HG03064 (cell line): ENCODE data around the gene RNU7-1.
"Not testable (repeated sequence)": the region's sequence is repeated elsewhere in the genome, so short reads cannot be mapped to it uniquely, and the experiment has no call there.

ENCODE experiments used
- ATAC-seq: cut with Tn5 transposase; IDR thresholded peaks from one replicate; pipeline ENCODE4 v1.9.1; 2021; ENCODE audit warnings: low read depth; ENCODE audit not compliant: unreplicated experiment

The RNU7-1 gene

DNA sequence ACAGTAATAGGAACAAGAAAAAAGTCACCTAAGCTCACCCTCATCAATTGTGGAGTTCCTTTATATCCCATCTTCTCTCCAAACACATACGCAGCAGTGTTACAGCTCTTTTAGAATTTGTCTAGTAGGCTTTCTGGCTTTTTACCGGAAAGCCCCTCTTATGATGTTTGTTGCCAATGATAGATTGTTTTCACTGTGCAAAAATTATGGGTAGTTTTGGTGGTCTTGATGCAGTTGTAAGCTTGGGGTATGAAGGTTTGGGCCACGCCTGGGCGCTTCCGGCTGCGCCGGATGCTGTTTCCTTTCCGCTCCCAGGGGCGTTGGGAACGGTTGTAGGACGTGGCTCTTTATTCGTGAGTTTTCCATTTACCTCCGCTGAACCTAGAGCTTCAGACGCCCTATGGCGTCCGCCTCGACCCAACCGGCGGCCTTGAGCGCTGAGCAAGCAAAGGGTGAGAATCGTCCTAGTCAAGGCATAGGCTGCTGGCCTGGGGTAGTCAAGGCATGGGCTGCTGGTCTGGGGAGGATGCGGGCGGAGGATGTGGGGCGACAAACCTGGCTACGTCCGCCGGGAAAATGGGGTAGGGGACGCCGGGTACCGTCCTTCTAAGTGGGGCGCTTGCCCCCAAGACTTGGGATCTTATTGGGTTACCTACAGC lies at the start of gene RNU7-1, which contains the start of gene C12orf57:
Gene RNU7-1 (plus strand): TSS at position 95 of the 659 bp plus-strand sequence.
Gene C12orf57 (plus strand): TSS at position 301 of the 659 bp plus-strand sequence. CDS start 100 bp downstream, at position 401.
- peak; percentile 24 for ATAC-seq

DNA sequence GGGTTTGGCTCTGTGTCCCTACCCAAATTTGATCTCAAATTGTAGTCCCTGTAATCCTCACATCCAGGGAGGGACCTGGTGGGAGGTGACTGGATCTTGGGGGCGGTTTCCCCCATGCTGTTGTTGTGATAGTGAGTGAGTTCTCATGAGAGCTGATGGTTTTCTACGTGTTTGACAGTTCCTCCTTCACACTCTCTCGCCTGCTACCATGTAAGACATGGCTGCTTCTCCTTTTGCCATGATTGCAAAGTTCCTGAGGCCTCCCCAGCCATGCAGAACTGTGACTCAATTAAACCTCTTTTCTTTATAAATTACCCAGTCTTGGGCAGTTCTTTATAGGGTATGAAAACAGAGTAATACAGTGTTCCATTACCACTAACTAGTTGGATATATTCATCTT lies 49.3 kb upstream of the RNU7-1 start:
- ATAC-seq, result no peak

DNA sequence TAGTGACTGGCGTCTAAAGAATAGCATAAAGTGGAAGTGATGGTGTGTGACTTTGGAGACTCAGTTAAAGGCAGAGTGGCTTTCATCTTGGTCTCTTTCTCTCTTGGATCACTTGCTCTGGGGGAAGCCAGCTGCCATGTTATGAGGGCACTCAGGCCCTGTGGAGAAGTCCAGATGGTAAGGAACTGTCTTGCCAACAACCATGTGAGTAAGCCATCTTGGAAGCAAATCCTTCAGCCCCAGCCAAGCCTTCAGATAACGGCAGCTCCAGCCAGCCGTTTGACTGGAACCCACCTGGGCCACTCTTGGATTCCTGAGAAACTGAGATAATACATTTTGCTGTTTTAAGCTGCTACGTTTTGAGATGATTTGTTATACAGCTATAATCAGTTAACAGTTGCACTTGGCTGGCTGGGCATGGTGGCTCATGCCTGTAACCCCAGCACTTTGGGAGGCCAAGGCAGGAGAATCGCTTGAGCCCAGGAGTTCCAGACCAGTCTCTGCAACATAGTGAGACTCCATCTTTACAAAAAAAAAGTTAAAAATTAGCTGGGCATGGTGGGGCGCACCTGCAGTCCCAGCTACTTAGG lies 46.7 kb upstream of the RNU7-1 start:
- ATAC-seq, result no peak

DNA sequence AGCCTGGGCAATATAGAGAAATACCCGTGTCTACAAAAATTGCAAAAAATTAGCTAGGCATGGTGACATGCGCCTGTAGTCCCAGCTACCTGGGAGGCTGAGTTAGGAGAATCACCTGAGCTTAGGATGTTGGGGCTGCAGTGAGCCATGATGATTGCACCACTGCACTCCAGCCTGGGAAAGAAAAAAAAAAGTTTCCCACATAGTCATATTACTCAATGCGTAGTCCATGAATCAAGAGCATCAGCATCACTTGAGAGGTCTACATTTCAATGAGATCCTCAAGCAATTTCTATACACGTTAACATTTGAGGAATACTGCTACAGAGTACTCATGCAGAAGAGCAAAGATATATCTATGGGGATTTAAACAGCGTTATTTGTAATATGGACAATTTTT lies 44.2 kb upstream of the RNU7-1 start:
- no peak for ATAC-seq

DNA sequence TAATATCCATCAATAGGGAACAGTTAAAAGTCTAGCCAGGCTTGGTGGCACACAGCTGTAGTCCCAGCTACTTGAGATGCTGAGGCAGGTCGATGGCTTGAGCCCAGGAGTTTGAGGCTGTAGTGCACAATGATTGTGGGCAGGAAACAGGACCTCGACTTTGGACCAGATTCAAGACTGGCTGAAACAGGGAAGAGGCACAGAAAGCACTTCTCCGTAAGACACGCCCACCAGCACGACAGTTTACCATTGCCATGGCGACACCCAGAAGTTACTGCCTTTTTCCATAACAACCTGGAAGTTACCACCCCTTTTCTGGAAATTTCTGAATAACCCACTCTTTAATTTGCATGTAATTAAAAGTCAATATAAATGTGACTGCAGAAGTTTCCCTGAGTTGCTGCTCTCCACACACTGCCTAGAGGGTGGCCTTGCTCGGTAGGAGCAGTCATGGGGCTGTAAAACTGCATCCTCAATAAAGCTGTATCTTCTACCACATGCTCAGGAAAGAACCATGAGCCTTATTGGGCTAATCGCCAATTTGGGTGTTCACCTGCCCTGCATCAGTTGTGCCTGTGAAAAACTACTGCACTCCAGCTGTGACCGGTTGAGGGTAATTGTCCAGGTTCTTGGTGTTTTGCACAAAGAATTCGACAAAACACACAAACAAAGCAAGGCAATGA lies 43.6 kb upstream of the RNU7-1 start:
- ATAC-seq, result no peak

DNA sequence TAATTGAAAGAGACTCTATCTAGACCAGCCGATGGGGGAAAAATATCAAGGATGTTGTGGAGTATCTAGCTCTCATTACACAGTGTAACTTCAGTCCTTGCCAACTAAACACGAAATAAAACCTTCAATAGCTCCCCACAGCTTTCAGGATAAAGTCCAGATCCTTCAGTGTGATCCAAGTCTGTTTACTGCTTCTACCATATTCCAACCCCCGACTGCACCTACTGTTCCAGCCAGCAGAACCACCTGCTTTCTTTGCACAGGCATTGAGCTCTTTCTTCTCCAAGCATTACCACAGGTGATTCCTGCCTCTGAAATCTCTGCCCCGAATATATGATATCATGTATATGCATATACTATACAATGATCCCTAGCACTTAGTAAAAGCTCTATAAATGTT lies 41.2 kb upstream of the RNU7-1 start:
- ATAC-seq, result no peak

DNA sequence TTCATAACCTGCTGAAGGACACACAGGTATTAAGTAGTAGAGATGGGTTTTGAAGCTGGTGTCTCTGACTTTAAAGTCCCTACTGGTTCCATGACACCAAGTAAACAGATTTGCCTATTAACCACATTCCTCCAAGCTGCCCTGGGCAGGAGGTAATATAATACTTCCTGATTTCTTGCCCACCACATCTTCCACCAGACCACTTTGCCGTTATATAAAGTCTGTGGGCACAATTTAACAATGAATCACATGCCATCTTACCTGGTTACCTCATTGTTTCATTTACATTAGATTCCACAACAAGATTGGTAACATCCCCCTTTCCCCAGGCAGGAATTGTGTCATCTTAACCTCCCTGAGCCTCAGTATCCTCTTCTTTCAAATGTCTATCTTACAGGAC lies 39.9 kb upstream of the RNU7-1 start:
- ATAC-seq, result no peak

DNA sequence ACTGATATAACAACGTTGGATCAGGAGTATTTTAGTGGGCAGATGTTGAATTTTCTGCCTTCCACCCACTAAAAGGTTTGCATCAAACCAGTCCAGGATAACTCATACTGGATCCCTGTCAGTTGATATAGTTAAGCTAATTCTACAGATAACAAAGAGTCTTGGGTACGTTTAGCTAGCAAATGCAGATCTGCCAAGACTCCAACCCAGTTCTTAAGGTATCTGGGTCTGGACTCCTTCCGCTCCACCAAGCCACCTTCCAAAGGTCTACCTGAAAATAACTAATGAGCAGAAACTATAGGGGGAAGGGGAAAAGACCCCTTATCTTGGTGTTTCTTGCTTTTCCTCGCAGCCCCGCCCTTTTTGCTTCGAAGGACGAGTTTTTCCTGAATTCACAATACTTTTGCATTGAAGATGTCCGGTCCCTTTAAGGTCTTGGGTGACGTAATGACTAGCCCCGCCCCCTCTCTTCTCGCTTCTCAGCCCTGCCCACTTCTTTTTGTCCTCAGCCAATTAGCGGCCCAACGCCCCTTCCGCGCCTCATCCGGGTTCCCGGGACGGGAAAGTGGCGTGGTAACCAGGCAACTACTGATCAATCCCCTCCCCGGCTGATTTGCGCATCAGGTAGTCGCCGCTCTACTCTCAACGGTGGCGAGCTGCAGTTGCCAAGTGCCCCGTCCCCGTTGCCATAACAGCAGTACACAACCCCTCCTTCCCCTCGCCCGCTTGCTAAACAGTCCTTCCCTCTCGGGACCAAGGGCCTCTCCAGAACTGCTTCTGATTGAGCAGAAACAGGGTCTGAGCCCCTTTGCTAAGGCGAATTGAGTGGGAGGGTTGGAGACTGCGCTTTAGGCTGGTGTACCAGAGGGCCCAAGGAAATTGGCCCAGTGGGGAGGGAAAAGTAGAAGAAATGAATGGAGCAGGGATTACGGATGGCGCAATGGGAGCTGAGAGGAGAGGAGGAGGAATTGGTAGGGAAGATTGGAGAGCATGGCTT lies 39.0 kb upstream of the RNU7-1 start, which contains the start of gene LRRC23:
Gene LRRC23 (plus strand): TSS at position 543 of the 997 bp plus-strand sequence. CDS start 812 bp downstream, outside the sequence.
- ATAC-seq, result peak; percentile 80

DNA sequence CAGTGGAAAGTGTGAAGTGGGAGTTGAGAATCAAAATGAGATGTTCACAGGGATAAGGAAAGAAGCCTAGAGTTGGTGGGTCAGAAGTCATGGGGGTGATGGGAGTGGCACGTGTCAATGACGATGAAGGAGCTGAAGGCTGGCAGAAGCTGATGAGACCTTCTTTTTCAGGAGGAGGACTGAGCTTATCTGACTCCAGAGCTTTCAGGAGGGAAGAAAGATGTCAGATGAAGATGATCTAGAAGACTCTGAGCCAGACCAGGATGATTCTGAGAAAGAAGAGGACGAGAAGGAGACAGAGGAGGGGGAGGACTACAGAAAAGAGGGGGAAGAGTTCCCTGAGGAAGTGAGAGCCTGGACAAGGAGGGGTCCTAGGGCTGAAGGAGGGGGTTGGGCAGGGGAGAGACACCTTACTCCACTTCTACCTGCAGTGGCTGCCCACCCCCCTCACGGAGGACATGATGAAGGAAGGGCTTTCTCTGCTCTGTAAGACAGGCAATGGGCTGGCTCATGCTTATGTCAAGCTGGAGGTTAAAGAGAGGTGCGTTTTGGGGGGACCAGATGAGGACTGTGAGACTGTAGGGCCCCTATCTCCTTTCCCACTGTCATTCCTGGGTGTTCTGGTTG lies 38.1 kb upstream of the RNU7-1 start:
- no peak for ATAC-seq

DNA sequence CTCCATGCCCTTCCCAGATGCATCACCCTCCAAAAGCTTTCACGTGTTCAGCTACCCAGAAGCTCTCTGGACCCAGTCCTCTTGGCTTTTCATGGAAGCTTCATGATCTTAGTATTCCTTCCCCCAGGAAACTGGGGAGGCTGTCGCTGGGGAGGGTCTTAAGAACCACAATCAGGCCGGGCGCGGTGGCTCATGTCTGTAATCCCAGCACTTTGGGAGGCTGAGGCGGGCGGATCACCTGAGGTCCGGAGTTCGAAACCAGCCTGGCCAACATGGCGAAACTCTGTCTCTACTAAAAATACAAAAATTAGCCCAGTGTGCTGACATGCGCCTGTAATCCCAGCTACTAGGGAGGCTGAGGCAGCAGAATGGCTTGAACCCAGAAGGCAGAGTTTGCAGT lies 35.5 kb upstream of the RNU7-1 start:
- not testable (repeated sequence) for ATAC-seq

DNA sequence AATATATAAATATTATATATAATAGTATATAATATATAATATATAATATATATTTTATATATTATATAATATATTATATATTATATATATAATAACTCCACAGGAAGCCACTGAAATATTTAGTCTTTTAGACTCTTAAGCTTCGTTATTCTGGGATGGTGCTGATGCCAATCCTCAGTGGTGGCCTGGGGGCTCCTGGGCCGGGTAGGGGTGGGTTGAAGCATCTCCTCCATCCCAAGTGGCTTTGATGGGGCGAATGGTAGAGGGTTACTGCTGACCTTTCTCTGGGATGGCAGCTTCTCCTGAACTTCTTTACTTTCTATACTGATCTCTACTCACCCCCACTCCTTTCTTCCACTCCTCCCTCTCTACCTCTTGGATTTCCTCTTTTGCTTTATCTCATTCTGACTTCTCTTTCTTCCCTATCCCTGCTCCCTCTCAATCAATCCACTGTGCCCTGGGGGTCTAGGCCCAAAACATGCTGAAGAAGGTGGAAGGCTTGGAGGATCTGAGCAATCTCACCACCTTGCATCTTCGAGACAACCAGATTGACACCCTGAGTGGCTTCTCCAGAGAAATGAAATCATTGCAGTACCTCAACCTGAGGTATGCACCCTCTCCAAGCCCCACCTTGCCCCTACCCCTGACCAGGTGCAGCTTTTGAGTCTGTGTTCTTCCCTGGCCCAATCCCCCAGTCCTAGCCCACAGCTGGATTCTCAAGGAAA lies 34.0 kb upstream of the RNU7-1 start:
- no peak for ATAC-seq

DNA sequence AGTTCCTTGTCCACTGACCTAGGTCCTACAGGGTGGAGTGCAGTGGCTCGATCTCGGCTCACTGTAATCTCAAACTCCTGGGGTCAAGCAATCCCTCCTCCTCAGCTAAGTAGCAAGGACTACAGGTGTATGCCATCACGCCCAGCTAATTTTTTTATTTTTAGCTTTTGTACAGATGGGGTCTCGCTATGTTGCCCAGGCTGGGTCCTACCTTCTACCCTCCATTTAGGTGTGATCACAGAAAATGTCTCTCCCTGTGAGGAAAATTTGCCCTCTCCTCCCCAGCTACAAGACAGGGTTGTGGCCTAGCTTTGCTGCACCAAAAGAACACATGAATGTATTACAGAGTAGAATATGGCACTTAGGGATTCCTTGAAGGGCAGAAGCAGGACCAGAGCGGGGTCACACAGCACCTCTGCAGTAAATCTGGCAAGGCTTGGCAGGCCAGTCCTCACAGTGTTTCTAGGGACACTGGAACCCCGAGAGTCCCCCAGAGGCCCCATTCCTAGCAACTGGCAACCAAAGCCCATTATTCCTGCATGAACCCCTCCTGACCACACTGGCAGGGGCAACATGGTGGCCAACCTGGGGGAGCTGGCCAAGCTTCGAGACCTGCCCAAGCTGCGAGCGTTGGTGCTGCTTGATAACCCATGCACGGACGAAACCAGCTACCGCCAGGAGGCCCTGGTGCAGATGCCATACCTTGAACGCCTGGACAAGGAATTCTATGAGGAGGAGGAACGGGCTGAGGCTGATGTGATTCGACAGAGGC lies 31.3 kb upstream of the RNU7-1 start:
- no peak for ATAC-seq

DNA sequence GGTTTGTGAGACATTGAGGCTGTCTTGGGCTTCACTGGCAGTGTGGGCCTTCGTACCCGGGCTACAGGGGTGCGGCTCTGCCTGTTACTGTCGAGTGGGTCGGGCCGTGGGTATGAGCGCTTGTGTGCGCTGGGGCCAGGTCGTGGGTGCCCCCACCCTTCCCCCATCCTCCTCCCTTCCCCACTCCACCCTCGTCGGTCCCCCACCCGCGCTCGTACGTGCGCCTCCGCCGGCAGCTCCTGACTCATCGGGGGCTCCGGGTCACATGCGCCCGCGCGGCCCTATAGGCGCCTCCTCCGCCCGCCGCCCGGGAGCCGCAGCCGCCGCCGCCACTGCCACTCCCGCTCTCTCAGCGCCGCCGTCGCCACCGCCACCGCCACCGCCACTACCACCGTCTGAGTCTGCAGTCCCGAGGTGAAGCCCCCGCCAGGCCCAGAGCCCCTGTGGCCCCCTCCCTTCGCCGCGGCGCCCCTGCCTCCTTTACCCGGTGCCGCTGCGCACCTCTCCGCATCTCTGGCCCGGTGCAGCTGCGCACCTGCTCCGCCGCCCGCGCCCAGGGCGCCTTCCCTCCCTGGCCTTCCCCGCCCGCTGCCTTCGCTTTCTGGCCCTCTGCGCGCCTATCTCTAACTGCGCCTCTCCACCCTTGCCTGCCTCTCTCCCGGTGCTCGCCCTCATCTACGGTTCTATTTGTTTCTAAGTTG lies 29.2 kb upstream of the RNU7-1 start, which contains the start of gene ENO2:
Gene ENO2 (plus strand): TSS at position 335 of the 701 bp plus-strand sequence. CDS start 1,253 bp downstream, outside the sequence.
- ATAC-seq, result peak; percentile 72

DNA sequence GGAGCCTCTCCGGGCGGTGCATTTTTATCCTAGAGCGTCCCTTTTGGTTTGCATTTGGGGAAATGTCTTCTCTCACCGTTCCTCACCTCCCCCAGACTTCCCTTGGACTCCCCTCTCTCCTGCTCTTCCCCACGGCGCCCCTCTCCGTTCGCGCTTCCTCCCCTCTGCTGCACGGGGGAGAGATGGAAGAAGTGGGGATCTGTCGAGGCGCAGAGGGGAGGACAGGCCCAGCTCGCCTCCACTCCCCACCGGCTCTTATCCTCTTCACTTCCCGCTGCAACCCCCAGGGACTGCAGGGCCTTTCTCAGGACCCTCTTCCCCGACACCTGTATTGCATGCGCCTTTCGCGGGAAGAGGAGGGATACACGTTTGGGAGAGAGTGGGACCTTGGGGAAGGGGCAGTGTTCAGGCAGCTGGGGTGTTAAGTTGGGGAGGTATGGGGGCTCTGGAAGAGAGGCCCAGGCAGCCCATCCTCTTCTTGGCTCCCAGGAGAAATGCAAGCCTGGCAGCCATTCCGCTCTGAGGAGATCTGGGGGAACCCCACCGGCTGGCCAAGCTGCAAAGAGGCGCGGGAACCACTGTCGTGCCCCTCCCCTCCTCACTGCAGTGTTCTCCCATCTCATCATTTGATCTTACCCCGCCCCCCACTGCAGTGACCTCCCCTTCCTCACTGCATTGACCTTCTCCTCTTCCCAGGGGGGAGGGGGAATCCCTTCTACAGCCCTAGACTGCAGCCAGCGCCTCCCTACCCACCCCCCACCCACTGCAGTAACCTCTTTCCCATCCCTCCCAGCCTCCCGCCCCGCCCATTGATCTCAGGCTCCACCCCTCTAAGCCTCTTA lies 28.4 kb upstream of the RNU7-1 start:
- no peak for ATAC-seq

DNA sequence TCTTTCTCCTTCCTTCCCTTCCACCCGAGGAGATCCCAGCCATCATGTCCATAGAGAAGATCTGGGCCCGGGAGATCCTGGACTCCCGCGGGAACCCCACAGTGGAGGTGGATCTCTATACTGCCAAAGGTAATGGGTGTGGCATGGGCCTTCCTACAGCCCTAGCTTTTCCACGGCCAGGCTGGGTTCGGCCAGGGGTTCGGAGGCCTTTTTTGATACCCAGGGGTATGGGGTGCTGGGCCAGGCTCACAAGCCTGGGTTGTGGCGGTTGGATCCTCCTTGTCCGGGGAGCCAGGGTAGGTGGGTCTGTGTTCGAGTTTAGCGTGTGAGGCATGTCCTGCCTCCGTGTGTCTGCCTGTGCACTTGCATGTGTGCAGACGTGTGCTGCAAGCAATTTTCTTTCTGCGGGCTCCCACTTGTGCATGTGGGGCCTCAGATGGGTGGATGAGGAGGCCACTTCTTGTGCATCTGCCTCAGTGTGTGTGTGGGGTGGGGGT lies 27.8 kb upstream of the RNU7-1 start:
- no peak for ATAC-seq

DNA sequence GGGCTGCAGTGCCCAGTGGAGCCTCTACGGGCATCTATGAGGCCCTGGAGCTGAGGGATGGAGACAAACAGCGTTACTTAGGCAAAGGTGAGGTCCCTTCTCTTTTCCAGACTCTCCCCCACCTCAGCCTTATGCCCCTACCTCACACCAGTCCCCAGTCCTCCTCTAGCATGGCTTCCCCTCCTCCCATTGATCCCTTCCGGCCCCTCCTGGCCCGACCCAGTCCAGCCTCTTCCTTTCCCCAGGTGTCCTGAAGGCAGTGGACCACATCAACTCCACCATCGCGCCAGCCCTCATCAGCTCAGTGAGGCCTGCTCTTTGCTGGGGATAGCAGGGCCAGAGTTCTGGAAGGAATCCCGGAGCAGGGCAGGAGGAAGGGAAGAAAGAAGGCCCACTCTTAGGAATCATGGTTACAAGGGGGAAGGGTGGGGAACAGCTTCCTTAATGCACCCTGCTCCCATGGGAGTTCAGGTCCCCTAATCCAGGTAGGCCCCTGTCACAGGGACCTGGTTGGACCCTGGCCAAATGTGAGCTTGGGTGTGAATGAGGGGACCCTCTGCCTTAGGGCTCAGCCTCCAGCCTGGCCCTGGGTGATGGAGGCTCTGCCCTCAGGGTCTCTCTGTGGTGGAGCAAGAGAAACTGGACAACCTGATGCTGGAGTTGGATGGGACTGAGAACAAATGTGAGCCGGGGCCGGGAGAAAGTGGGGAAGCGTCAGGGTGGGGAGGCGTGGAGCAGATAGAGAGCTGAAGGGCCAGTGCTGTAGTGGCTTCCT lies 27.0 kb upstream of the RNU7-1 start:
- no peak for ATAC-seq
